Middle frontal gyrus (tissue), 1 donor: ENCODE data around the gene PXYLP1.

ENCODE experiments used
- DNase-seq: peaks from one replicate; pipeline ENCODE4 v3.0.0-alpha.2; 2015; ENCODE audit warnings: low spot score; ENCODE audit errors: extremely low spot score

Gene PXYLP1

DNA sequence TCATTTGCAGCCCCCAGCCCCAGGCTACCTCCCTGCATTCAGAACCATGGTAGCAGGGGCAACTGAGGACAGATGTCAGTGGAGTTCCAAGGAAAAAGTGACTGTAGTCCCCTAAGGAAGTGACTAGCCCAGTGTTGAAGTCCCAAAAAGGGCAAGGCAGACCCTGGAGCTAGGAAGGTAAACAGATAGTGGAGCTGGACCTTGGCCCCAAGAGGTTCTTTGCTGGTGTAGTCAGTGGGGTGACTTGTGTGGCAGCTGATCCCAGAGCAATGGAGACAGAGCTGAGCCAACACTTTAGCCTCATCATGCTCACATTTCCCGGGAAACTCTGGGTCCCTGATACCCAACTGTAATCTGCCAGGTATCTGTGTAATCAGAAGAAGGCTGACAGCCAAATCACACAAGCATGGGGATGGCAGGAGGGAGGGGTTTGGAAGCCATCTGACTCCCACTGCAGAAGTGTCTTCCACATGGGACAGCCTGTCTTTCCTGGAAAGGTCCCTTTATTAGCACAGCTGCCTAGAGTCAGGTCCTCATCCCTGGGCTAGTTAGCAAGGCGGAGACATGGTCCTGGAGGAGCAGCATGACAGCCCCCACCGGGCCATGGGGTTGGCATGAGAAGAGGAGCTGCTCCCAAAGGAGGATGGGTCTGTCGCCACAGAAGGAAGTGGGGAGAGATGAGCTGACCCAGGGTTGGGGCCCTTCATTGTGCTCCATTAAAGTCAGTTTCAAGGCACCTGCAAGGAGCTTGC is 39.8 kb downstream of the PXYLP1 start:
- no peak for DNase-seq

GRCh38 chr3:141272906-141273662 is 41.5 kb downstream of the PXYLP1 start:
- no peak for DNase-seq

GRCh38 chr3:141273700-141274410 is 42.2 kb downstream of the PXYLP1 start:
- no peak for DNase-seq

GRCh38 chr3:141274411-141275031 is 42.9 kb downstream of the PXYLP1 start:
- no peak for DNase-seq

GRCh38 chr3:141275032-141275422 is 43.4 kb downstream of the PXYLP1 start:
- no peak for DNase-seq

GRCh38 chr3:141275511-141275910 is 43.9 kb downstream of the PXYLP1 start:
- DNase-seq, result no peak

DNA sequence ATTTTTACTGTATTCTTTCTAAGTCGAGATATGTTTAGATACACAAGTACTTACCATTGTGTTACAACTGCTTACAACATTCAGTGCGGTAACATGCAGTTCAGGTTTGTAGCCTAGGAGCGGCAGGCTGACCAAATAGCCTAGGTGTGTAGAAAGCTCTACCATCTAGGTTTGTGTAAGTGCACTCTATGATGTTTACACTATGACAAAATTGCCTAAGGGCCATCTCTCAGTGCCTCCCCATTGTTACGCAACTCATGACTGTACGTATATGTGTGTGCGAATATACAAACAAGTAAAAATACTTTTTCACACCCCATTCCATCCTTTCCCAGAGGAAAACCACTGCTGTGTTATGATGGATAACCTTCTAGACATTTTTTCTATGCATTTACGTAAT is 44.3 kb downstream of the PXYLP1 start:
- DNase-seq, result no peak

GRCh38 chr3:141276398-141276797 is 44.8 kb downstream of the PXYLP1 start:
- no peak for DNase-seq

- DNase-seq, result no peak
Measured at GRCh38 chr3:141277451-141277850, 45.8 kb downstream of the PXYLP1 start.

DNA sequence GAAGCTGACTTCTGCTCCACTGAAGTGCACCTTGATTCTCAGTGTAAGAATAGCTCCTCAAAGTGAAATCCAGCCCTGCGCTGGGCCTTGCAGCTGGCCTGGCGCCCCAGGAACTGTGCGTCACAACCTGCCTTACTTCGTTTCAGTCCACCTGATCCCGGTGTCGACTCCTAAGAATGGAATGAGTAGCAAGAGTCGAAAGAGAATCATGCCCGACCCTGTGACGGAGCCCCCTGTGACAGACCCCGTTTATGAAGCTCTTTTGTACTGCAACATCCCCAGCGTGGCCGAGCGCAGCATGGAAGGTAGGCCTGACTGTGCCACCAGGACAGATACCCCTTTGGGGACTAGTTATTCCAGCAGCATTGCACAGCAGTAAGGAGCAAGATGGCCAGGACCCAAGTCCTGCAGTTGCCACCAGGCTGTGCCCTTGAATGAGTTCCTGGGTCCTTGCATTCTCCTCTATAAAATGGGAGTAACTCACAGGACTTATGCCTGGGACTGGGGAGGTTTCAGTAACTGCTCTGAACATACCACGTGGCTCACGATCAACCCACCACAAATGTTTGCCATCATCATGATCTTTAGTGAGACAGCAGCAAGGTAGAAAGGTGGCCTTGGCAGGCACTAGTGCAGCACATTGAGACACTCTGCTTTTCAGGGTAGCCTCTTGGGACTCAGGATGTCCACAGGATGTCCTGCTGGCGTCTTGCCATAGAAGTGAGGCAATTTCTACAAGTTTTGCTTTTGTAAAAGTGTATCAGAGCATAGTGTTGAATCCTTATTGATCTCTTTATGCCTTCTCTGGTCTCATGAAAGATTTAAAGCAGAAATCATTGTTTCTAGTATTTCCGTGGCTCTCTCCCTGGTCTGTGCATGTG is 46.8 kb downstream of the PXYLP1 start:
- DNase-seq, result no peak

DNA sequence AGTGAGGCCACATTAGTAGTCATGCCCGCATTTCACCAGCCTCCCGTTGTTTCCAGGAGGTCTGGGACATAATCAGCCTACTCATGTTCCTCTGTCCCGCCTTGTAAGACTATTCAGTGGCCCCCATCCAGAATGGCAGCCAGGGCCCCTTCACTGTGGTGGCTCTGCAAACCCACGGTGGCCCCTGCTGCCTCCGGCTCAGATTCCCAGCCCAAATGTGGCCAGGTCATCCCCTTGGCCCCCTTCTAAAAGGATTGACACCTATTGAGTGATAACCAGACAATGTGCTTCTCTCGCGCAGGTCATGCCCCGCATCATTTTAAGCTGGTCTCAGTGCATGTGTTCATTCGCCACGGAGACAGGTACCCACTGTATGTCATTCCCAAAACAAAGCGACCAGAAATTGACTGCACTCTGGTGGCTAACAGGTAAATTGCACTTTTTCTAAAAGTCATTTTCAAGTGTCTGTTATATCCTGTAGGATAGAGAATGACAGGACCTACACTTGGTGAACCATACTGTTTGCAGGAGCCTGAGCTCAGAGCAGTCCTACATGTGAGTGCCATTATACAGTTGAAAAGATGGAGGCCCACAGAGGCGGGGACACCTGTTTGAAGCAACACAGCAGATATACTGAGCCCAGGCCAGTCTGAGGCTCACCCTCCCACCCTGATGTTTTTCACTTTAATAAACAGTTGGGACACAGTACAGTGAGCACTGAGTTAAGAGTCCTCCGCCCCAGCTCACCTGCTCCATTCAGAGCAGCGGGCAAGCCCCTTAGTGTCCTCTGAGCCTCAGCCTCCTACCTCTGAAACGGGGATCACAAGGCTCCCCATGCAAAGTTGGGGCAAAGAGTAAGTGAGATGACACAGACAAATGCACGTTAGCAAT is 47.7 kb downstream of the PXYLP1 start:
- DNase-seq, result no peak

GRCh38 chr3:141280086-141280485 is 48.5 kb downstream of the PXYLP1 start:
- no peak for DNase-seq

GRCh38 chr3:141280690-141281089 is 49.1 kb downstream of the PXYLP1 start:
- no peak for DNase-seq

GRCh38 chr3:141285570-141285969 is 53.9 kb downstream of the PXYLP1 start:
- no peak for DNase-seq

DNA sequence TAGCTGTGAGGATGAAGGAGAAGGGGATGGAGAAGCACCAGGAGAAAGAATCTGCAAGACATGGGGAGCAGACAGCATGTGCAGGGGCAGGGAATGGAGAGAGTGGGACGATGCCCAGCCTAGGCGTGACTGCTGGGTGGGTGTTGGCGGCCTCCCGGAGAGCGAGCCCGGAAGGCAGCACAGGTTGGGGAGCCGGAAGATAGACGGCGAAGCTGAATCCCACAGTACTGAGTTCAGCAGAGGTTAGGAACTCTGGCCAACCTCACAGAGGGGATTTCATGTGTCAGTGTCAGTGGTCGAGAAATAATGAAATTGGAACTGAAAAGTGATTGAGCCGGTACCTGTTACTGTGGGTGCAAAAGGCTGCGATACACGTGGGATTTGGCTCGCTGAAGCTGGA is 55.2 kb downstream of the PXYLP1 start:
- DNase-seq, result no peak

- no peak for DNase-seq
Measured at GRCh38 chr3:141287326-141287725, 55.7 kb downstream of the PXYLP1 start.

- no peak for DNase-seq
Measured at GRCh38 chr3:141288336-141288990, 56.8 kb downstream of the PXYLP1 start.

- DNase-seq, result no peak
Measured at GRCh38 chr3:141289228-141289772, 57.7 kb downstream of the PXYLP1 start.
